Stimulated activated CD4-positive, alpha-beta T cell treated with anti-CD3 and anti-CD28 coated beads, TNF-alpha, amount 100 ng/mL, for 24 hours (primary cell): ENCODE measurements around the gene FAAH2.
A peak's percentile ranks its signal among the peaks of the same experiment; 100 is the strongest.
"Not testable (repeated sequence)": the region's sequence is repeated elsewhere in the genome, so short reads cannot be mapped to it uniquely, and the experiment has no call there.

Source experiments
- DNase-seq, 3 experiments: peaks; one replicate each; pipeline ENCODE4 v3.0.0-alpha.2; 2020; ENCODE audit warnings: low read depth in 3 of 3

FAAH2 gene

GRCh38 chrX:57286507-57287251 lies at the start of gene FAAH2:
TSS of gene FAAH2 (plus strand) at chrX:57286706. CDS start at chrX:57286826, 120 bp downstream.
- peak in 2 of 3 experiments; percentile 25 to 47 for DNase-seq

- DNase-seq = no peak
Measured at GRCh38 chrX:57241967-57242366, 44.5 kb upstream of the FAAH2 start.

- no peak for DNase-seq
Measured at GRCh38 chrX:57251965-57252364, 34.5 kb upstream of the FAAH2 start.

- DNase-seq = no peak
Measured at GRCh38 chrX:57265126-57265525, 21.4 kb upstream of the FAAH2 start.

- no peak for DNase-seq
Measured at GRCh38 chrX:57266275-57266674, 20.2 kb upstream of the FAAH2 start.

- DNase-seq = no peak
Measured at GRCh38 chrX:57266871-57267270, 19.6 kb upstream of the FAAH2 start.

- no peak for DNase-seq
Measured at GRCh38 chrX:57267308-57267707, 19.2 kb upstream of the FAAH2 start.

- no peak for DNase-seq
Measured at GRCh38 chrX:57270980-57271379, 15.5 kb upstream of the FAAH2 start.

- no peak for DNase-seq
Measured at GRCh38 chrX:57282568-57282967, 3.9 kb upstream of the FAAH2 start.

- no peak for DNase-seq
Measured at GRCh38 chrX:57285001-57285400, 1.5 kb upstream of the FAAH2 start.

- no peak for DNase-seq
Measured at GRCh38 chrX:57289089-57289488, 2.6 kb downstream of the FAAH2 start.

- DNase-seq = no peak
Measured at GRCh38 chrX:57294961-57295360, 8.5 kb downstream of the FAAH2 start.

GRCh38 chrX:57295679-57296078 lies 9.2 kb downstream of the FAAH2 start:
- DNase-seq = not testable (repeated sequence)

GRCh38 chrX:57313583-57314215 lies 27.2 kb downstream of the FAAH2 start:
- DNase-seq = no peak

GRCh38 chrX:57329008-57329407 lies 42.5 kb downstream of the FAAH2 start:
- DNase-seq = no peak

GRCh38 chrX:57335790-57336189 lies 49.3 kb downstream of the FAAH2 start:
- DNase-seq = not testable (repeated sequence)

- DNase-seq = no peak
Measured at GRCh38 chrX:57353472-57354132, 67.1 kb downstream of the FAAH2 start.

GRCh38 chrX:57364145-57364544 lies 77.6 kb downstream of the FAAH2 start:
- no peak for DNase-seq

GRCh38 chrX:57366430-57366829 lies 79.9 kb downstream of the FAAH2 start:
- DNase-seq = no peak

GRCh38 chrX:57367649-57368048 lies 81.1 kb downstream of the FAAH2 start:
- DNase-seq = no peak

GRCh38 chrX:57368158-57368557 lies 81.7 kb downstream of the FAAH2 start:
- DNase-seq = no peak

GRCh38 chrX:57379296-57379695 lies 92.8 kb downstream of the FAAH2 start:
- DNase-seq = no peak
